ENCODE measurements around the gene HAUS3.
"Not testable (repeated sequence)": the region's sequence is repeated elsewhere in the genome, so short reads cannot be mapped to it uniquely, and the experiment has no call there.

Gene HAUS3

DNA sequence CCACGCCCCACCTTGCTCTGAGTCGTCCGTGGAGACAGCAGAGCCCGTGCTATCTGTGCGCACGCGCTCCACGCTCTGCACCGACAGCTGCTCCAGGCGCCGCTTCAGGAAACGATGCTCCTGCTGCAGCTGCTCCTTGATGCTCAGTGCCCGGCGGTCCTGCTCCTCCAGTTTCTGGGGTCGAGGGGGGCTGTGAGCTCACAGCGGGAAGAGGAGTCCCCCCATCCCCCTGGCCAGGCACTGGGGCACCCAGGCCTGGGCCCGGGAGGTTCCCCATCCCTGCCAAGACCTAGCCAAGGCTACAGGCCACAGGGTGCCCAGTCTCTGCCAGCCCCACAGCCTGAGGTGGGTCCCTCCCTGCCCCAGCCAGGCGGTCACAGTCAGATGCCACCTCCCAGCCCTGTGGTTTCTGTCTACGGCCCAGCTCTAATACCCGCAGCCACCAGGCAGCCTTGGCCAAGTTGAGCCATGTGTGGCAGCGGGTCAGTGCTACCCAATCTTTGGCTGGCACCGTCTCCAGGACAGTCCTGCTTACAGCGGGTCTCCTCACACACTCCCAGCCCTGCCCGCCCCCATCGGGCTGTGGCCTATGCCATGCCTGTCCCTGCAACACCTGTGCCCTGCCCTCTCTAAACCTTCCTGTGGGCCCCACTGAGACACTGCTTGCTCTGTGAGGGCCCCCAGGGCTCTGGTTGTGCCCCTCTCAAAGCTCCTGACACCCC, 9.3 kb upstream of the HAUS3 start:
- peak; percentile 17 for DNase-seq

DNA sequence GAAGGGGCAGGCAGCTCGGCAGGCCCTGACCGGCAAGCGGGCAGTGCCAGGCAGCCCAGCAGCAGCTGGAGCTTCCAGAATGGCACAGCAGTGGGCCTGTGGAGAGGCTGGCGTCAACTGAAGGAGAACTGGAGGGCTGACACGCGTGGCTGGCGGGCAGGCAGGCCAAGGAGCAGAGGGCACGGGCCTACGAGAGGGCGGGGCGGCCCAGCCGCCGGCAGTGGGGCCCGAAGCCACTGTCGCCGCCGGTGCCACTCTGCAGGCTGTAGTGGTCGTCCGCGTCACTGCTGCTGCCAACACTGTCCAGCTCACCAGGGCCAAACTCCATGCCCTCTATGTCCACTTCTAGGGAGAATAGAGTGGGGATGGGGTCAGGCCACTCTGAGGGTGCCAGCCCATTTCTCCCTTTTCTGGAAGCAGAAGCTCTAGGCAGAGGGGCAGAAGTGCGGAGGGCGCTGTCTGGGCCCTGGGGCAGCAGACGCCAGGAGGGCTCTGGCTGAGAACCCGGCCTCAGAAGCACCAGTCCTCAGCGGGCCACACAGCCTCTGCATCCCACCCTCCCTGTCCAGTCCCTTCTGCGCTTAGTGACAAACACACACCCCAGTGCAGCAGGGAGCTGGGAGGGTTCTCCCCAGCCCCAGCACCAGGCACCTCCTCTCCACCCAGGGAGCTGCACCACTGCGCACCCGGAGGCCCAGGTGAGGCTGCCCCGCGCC, 8.6 kb upstream of the HAUS3 start:
- no peak for DNase-seq

DNA sequence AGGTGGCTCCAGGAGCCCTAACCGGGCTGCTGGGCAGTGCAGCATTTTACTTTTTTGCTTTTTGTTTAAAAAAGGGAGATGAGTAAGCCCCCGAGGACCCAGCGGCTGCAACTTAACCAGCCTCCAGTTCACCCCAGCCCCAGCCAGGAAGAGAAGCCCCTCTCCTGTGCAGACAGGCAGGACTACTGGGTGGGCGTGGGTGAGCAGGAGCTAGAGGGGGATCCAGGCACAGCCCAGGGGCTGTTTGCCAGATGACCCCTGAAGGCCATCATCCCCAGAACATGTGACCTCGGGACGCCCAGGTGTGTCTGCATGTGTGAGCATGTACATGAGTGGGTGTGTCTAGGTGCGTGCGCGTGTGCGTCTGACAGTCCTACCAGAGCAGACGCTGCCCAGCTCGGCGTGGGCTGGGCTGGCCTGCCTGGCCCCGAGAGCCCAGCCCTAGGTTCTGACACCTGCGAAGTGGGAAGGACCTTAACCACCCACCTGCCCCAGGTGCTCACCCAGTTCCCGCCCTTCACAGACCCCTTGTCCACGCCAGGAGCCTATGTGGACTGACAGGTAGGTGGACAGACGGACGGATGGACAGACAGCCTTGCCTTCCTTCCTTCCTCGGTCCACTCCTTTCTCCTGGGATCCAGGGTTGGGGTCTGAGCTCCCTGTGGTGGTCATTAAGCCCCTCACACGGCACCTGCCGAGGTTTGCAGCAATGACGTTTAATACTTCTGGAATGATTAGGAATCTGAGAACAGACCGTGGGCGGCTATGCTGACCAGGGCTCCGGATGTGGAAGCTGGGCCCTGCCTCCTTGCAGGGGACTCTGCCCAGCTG, 7.8 kb upstream of the HAUS3 start:
- DNase-seq, result no peak

DNA sequence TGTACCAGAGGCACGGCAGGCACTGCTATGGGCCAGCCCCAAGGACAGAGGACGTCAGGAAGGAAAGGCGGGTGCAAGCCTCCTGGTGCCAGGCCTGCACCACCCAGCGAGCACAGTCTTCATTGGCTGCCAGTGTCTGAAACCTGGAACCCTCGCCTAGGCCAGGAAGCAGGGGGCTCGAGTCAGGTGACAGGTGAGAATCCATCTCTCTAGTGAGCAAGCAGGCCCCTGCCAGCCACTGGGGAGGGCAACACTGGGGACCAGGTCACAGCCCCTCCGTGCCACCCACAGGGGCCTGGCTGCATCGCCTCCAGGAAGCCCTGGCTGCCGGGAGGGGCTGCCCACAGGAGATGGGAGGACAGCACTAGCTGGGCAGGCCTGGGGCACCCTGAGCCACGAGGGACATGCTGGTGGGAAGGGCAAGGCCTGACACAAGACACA, 6.9 kb upstream of the HAUS3 start:
- peak; percentile 16 for DNase-seq

DNA sequence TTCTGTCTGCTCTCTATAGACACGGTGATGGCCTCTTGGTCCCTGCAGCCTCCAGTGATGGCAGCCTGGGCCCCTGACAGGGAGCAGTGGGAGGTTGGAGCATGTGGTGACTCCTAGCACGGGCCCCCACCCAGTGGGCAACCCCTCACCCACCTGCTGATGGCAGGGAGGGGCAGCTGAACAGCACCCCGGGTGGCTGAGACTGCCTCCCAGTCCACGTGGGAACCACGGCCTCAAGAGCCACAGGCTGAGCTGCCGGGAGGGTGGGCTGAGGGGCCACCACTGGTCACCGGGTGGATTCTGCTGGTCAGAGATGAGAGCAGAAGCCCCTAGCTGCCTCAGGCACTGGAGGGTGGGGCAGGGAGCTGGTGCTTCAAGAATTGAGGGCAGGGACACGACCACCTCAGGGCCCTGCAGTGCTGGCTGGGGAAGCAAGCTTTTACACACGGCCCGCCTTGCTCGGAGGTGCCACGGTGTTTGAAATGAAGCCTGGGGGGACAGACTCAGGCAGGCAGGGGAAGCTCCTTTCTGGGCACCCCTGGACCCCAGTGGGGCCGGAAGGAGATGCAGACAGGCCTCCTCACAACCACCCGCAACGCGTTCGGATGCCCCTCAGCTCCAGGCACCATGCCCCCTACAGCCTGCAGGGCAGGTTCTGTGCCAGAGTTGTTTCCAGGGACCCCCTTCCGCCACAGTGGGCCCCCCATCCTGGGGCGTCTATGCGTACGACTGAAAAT, 6.3 kb upstream of the HAUS3 start:
- peak; percentile 21 for DNase-seq

DNA sequence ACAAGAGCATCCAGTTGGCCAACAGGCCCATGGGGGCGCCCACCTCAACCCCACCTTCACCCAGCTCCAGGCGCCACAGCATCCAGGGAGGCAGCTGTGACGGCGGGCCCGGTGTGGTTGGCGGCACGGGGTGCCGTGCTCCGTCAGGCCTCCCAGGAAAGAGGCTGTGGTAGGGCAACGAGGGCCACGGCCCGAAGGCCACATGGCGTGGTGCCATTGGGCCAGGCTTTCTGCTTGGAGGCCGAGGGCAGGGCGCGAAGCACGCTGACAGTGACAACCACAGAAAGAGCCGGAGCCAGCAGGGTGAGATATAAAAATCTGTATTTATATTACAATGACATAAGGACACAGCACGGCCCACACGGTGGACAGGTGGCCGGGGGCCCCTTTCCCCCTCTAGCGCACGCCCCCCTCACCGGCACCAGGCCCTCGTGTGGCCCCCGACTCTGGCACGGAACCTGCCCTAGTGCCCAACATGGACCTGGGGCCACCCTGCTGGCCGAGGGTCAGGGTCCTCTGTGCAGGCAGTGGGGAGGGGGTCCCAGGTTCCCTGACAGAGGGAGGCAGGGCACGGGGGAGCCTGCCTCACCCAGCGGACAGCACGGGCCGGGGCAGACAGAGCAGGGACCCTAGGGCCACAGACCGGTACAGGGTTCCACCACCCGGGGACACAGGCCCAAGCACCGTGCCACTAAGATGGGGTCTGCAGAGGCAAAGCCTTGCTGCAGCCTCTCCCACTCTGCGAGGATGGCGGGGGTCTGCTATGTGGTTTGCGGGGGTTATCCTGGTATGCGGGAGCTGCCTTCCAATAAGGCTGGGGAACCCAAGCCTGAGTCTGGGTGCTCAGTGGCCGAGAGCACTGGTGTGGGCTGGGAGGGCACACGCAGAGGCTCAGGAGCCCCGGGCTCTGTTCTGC, 5.5 kb upstream of the HAUS3 start:
- no peak for DNase-seq

DNA sequence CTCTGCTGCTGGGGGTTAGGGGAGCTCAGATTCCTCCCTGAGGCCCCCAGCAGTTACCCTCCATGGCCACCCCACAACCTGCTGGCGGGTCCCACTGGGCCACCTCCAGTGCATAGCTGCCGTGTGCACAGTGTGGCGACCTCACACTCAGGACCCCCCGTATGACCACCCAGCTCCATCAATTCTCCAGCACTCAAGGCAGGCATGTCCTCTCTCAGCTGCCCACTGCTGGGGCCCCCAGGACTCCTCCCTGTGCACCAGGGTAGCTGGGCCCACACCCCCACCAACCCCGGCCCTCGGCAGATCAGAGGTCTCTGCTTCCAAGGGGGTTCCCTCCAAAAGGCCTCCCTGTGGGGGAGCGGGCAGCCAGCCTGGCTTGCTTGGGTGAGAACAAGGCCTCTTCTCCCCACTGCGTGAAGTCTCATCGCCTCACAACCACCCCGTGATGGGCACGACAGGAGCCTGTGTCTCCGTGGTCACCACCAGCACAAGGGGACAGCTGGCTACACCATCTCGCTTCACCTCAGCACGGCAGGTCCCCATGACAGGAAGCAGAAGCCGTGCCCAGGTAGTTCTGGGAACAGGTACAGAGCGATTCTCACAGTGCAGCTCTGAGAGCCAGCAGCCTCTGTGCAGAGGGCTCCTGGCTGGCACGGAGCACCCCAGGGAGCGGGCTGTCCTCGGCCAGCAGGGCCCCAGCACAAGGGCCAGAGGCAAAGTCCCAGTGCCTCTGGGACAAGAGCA, 4.6 kb upstream of the HAUS3 start:
- DNase-seq, result no peak

DNA sequence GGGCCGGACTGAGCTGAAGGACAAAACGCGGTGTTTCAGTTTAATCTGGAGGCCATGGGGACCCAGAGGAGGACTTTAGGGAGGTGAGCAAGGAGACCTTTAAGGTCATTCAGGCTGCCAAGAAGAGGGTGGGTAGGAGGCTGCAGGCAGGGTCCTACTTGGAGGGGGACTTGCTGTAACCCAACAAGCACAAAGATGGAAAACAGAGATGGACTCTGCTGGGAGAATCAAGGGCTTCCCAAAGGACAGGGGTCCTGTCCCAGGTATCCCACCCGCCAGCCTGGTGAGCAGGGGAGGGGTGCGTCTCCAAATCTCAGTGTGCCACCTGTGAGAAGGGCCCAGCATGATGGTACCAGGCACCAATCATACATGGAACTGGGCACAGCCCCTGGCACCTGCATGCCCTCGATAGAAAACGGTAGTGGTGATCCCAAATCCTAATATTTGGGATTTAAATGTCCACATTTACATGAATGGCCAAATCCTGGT, 3.9 kb upstream of the HAUS3 start:
- no peak for DNase-seq

DNA sequence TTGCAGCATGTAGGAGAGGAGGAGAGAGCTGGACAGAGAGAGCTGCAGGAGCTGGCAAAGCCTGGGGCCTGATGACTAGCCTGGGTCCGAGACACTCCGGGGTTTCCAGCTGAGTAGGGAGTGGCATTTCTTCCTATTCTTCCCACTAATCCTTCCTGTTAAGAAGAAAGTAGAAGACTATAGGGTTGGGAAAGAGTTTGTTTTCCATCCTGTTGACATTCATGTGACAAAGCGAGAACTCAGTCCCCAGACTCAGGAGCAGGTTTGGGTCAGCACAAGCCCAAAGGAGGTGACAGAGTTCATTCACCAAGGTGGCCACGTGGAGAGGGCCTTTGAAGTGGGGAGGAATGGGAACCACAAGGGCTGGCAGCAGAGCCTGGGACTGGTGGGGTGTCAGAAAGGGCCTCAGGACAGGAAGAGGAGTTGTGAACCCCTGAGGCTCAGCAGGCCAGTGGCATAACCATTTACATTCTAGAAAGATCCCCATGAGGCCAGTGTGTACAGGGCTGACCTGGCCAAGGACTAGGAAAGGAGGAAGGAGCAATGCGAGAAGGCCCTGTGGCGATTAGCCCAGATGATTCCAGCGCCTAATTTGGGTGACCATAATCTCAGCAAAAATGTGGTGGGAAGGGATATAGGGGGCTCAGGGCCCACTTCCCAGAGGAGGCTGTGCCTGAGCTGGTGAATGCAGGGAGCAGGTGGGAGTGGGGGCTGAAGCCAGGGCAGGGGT, 3.3 kb upstream of the HAUS3 start:
- peak; percentile 22 for DNase-seq

DNA sequence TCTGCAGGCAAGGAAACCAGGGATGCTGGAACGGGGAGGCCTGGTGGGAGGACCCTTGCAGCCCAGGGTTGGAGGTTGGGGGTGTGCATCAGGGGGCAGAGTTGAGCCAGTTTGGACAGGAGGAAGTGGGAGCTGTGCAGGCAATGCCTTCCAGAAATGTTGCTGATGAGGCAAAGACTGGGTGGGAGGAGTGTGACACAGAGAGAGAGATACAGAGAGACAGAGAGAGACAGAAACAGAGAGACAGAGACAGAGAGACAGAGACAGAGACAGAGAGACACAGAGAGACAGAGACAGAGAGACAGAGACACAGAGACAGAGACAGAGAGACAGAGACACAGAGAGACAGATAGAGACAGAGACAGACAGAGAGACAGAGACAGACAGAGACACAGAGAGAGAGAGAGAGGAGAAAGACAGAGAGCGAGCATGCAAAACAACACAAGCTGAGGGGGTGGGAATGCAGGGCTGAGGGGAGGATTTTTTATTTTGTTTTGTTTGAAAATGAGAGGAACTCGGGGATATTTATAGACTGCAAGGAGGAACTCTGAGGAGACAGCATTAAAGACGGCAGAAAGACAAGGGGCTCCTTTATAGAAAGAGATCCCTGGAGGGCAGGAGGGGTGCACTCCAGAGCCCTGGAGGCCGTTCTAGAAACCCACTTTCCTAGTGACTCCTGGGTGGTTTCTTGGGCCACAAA, 1.9 kb upstream of the HAUS3 start:
- peak; percentile 62 for DNase-seq

DNA sequence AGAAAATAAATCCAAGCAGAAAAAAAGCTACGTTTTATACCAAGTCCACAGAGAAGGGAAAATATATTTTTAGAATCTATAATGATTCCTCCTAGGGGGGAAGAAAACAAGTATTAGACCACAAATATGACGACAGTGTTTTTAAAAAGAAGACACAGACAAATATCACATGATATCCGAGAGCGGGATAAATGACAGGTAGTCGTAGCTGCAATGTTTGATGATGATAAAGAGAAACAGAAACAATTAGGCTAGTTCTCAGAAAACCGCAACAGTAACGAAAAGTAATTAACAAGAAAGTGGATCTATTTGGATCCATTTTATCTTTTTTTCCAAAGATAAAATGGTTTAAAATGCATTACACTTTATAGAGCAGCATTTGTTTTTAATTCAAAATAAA, 918 bp downstream of the HAUS3 start:
- DNase-seq, result no peak

DNA sequence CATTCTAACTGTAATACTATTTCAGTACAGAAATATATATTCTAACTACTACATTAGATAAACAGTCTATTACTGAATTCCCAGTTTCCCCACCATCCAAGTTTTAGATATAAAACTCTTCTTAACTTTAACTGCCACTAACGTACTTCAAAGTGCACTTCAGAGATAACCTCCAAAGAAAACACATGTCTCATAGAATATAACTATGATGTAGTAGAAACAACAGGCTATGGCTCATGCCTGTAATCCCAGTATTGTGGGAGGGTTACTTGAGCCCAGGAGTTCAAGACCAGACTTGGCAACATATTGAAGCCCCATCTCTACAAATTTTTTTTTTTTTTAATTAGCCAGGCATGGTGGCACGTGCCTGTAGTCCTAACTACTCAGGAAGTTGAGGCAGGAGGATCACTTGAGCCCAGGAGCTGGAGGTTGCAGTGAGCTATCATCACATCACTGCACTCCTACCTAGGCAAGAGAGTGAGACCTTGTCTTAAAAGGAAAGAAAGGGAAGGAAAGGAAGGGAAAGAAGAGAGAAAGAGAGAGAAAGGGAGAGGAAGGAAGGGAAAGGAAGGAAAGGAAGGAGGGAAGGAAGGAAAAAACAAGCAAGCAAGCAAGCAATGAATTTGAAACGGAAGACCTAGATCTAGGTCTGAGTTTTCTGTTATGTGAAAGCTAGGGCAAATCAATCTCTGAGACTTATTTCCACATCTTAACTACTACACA, 4.8 kb downstream of the HAUS3 start:
- DNase-seq, result no peak

DNA sequence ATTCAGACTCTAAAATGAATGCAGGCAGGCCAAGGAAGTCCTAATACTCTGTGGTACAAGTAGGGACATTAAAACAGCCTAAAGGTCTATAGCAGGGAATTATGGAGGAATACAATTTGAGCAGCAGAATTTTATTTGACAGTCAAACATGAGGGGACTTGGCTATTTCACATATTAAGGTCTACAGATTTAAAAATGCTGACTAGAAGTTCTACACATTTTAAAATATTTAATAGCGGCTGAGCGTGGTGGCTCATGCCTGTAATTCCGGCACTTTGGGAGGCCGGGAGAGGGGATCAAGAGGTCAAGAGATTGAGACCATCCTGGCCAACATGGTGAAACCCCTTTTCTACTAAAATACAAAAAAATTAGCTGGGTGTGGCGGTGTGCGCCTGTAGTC, 10.8 kb downstream of the HAUS3 start:
- no peak for DNase-seq

DNA sequence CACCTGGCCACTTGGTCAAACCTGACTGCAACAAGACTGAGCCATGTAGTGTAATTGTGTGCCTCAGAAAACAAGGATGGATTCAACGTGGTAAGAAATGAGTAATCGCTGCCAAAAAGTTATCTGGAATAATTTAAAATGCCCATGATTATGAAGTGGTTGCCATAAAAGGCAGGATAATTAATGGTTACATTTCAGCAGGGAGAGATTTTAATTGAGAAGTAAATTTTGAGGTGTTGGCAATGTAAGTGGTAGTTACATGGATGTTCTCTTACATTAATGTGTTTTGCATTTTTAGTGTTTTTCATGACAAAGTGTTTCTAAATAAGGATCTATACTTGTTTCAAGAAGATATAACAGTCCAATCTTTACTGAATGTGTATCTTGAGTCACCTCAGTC, 15.7 kb downstream of the HAUS3 start:
- no peak for DNase-seq

DNA sequence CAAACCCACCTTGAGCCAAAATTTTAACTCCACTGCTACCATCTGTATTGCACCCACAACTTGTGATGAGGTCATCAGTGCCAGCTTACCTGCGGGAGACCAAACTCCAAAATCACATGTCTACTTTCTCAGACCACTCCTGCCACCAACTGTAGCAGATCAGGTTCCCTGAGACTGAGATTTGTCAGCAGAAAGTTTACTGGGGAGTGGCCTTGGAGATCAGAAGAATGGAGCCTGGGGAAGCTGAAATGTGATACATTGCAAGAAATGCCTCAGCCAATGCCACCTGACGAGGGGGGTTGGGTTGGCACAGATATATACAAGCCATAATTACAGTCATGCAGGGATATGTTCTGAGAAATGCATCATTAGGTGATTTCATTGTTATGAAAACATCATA, 19.1 kb downstream of the HAUS3 start:
- no peak for DNase-seq

DNA sequence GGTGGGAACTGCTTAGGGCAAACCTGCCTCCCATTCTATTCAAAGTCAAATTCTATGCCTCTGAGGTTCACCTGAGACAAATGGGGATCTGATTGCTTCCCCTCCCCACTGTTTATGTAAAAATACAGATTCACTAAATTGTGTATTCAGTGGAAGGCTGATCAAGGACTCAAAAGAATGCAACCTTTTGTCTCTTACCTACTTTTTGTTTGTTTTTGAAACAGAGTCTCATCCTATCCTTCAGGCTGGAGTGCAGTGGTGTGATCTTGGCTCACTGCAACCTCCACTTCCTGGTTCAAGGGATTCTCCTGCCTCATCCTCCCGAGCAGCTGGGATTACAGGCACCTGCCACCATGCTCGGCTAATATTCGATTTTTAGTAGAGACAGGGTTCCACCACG, 20.5 kb downstream of the HAUS3 start:
- DNase-seq, result not testable (repeated sequence)

DNA sequence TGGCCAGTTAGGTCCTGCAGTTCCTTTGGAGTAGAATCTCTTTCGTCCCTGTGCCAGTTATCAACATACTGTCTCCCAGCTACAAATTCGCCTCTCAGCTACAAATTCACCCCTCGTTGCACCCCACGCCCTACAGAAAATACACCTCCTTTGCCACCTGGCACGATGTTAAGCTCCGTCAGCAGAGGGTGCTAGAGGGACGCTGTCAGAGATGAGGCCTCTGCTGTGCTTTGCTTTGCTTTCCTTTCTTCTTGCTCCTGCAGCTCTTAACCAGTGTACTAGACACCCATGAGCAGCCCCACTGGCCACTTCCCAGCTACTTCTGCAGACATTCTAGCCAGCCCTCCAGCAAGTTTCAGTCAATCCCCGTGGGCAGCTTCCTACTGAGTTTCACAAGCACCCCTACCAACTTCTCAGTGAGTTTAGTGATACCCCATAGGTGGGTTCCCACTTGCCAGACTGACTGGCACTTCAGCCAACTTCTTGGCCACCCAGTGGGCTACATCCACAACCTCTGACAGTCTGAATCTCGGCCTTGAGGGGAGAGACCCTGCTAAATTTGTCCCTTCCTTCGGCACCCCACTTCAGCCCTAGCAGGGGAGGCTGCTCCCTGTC, 21.8 kb downstream of the HAUS3 start:
- peak; percentile 79 for DNase-seq

DNA sequence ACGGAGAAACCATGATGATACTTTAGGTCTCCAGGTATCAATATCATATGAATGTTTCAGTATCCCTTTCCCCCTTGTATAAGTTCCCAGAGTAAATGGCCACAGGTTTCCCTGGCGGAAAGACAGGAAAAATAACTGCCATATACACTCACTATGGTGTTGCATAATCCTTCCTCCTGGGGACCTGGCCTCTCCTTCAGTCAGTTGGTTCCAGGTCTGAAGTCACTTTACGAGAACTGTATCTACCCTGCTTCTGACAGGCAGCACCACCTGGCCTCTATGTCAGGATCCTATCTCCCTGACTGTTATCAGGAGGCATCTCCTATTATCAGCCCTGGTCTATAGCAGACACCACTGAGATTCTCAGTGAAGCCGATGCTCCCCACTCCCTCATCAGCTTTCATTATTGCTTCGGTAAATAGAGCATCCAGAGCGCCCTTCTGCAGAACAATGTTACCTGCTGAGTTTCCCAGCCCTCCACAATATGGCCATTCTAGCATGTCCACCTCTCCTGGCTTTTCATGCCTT, 22.6 kb downstream of the HAUS3 start:
- no peak for DNase-seq
